ENCODE data around the gene ATXN1. TPM values are rescaled to one million over a fixed set of nuclear protein-coding genes. Genes with fewer than 3 reads are reported as not detected.
"Not testable (repeated sequence)": the region's sequence is repeated elsewhere in the genome, so short reads cannot be mapped to it uniquely, and the experiment has no call there.

The ATXN1 gene
- polyA plus RNA-seq, 1 donor = 14.7 TPM

DNA sequence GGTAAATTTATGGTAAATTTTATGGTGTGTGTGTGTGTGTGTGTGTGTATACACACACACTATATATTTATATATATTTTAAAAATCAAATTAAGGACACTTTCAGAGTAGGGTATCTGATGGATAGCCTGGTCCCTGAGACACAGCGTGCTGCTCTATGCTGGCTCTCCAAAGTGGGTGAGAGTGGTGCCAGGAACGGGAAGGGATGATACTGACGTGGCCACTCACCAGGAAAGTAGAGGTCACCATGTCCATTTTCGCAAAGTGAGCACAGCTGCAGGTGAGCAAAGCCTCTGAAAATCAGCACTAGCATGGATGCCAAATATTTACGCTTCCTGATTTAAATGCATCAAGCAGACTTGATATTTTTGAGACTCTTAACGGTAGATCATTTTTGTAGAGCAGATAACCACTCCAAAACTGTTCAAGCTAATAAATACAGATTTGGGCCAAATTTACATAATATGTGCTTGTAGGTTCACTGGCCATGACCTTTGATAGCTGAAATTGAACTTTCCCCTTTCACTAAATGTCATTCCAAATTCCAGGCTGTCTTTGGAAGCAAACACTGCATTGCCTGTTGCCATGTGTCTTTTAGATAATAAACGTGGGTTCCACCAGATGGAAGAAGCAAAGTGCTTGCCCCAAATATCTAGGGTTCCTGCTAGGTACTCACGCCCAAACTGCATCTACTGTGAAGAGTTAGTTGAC, 116.6 kb downstream of the ATXN1 start:
- no peak for DNase-seq (ENCODE audit: low read depth)

- DNase-seq (ENCODE audit: low read depth) = no peak
Observed at GRCh38 chr6:16639684-16640480, 121.4 kb downstream of the ATXN1 start.

DNA sequence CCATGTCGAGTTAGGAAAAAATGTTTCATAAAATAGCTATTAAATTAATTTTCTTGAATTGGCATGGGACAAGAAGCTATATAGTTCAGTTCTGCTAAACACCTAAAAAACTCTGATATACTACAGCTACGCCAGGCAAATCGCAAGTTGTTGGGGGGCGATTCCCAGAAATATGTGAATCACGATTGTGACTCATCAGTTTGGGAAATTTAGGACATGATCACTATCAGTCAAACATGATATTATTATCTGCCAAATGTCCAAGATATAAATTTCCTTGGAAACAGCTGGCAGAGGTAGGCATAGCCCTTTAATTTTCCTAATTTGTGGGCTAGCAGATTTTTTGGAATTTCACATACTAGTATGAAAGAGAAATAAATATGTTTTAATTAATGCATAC, 123.6 kb downstream of the ATXN1 start:
- DNase-seq (ENCODE audit: low read depth) = no peak

- DNase-seq (ENCODE audit: low read depth) = no peak
Observed at GRCh38 chr6:16635810-16636602, 125.3 kb downstream of the ATXN1 start.

GRCh38 chr6:16635291-16635809, 125.9 kb downstream of the ATXN1 start:
- no peak for DNase-seq (ENCODE audit: low read depth)

- no peak for DNase-seq (ENCODE audit: low read depth)
Observed at GRCh38 chr6:16634855-16635254, 126.4 kb downstream of the ATXN1 start.

DNA sequence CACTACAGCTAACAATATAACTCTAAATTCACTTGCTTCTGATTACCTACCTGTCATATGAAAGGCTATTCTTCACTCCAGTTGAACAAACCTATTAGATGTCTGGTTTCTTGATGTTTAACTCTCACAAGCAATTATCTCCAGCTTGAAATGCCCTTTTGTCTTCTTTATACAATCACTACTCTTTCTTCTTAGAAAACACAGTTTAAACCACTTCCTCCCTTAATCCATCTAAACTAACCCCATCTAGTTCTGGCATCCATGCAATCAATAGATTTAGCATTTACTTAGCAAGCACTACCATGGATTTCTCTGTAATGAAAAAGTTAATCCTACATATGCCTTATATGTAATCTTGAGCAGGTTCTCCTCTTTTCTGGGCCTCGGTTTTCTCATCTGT, 127.3 kb downstream of the ATXN1 start:
- no peak for DNase-seq (ENCODE audit: low read depth)

- no peak for DNase-seq (ENCODE audit: low read depth)
Observed at GRCh38 chr6:16633465-16633864, 127.8 kb downstream of the ATXN1 start.

DNA sequence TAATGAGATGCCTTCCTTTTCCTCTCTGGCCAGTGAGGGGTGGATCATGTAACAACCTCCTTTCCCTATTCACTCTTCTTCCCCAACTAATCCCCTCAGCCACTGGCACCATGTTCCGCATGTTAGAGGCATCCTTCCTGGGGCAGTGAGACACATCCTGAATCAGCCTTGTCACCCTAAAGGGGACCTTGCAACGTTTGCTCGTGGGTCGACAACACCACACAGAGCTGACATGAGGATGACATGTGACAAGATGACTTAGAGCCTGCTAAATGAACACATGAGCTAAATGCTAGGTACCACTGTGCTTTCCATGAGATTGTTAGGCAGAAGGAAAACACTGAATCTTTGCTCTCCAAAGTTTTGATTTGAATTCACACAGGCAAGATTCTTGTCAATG, 129.2 kb downstream of the ATXN1 start:
- DNase-seq (ENCODE audit: low read depth) = no peak

DNA sequence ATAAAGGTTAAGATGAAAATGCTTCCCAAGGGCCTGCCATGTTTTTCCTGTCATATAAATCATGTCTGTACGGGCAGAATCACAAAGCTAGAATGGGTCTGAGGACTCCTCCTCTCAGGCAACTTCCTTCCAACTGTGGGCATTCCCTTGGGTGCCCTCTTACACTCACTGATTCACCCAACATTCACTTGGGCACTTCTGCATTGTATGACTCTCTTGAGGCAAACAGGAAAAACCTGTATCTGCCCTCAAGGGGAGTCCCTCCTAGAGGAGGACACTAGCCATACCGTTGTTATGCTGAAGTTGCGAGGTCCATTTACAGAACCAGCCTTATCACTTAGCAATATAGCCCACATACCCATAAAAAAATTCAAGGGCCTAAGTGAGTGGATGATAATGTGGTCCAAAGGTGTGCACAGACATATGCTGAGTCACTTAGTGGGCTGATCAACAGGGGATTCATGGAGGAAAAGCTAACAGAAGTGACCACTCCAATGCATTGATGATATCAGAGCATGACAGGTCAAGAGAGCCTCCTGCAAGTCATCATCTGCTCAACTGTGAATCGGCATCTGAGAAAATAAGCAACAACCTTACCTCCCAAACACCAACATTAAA, 131.1 kb downstream of the ATXN1 start:
- no peak for DNase-seq (ENCODE audit: low read depth)

DNA sequence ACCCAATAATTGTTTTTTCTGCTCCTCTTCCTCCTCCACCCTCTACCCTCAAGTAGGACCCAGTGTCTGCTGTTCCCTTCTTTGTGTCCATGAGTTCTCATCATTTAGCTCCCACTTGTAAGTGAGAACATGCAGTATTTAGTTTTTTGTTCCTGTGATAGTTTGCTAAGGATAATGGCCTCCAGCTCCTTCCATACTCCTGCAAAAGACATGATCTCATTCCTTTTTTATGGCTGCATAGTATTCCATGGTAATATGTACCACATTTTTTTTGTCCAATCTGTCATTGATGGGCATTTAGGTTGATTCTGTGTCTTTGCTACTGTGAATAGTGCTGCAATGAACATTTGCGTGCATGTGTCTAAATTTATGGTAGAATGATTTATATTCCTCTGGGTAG, 132.7 kb downstream of the ATXN1 start:
- DNase-seq (ENCODE audit: low read depth) = not testable (repeated sequence)

DNA sequence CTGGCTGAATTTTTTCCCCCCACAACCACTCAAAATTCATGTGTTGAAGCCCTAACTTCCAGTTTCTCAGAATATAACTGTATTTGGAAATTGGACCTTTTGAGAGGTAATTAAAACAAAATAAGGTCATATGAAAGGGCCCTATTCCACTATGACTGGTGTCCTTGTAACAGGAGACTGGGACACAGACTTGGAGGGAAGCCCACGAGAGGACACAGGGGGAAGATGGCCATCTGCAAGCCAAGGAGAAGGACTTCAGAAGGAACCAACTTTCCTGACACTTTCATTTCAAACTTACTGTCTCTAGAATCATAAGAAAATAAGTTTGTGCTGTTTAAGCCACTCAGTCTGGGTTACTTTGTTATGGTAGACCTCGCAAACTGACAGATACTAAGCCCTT, 134.6 kb downstream of the ATXN1 start:
- DNase-seq (ENCODE audit: low read depth) = no peak

- no peak for DNase-seq (ENCODE audit: low read depth)
Observed at GRCh38 chr6:16625291-16626265, 135.7 kb downstream of the ATXN1 start.

DNA sequence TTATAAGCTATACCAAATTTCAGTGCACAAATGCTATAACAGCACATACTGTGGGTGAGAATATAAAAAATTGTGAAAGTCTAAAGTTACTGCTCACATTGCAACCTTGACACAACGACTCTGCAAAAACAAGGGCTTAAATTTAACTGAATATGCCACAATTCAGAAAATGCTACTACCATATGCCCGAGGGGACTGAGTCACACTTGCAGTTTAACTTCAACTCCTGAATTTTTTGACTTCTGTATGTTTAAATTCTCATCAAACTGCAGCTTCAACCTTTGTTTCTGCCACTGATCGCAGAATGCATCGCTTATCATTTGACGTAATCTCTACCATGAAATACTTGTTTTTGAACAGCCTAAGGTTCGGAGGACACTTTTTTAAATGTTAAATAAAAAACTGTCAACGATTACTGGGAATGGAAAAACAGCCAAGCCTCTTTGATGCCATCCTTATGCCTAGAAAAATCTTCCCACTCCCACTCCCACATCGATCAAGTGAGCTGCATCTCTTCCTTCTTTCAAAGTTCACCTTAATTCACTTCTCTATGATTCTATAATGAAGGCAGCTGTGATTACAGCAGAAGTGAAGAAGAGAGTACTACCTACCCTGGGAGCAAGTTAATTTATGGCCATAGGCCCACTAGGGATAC, 136.5 kb downstream of the ATXN1 start:
- no peak for DNase-seq (ENCODE audit: low read depth)

- DNase-seq (ENCODE audit: low read depth) = no peak
Observed at GRCh38 chr6:16623731-16624130, 137.5 kb downstream of the ATXN1 start.

GRCh38 chr6:16623029-16623653, 138.1 kb downstream of the ATXN1 start:
- no peak for DNase-seq (ENCODE audit: low read depth)

- DNase-seq (ENCODE audit: low read depth) = no peak
Observed at GRCh38 chr6:16622193-16622592, 139.1 kb downstream of the ATXN1 start.

DNA sequence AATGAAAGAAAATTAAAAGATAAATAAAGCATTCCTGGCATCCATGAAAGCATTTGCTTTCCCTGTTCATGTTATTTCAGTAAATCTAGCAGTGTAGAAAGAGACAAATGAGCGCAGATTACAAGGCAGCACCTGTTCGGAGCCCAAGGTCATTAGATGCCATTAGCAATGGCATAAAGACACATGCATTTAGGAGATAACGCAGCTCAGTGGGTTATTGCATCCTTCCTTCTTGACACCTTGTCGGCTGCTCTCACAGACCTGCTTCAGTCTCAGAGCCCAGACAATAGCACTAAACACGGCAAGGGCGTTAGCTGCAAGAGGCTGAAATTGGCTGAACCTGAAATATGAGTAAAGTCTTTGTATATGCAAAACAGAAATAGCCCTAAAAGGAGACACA, 140.3 kb downstream of the ATXN1 start:
- DNase-seq (ENCODE audit: low read depth) = no peak

GRCh38 chr6:16619777-16620176, 141.5 kb downstream of the ATXN1 start:
- no peak for DNase-seq (ENCODE audit: low read depth)

DNA sequence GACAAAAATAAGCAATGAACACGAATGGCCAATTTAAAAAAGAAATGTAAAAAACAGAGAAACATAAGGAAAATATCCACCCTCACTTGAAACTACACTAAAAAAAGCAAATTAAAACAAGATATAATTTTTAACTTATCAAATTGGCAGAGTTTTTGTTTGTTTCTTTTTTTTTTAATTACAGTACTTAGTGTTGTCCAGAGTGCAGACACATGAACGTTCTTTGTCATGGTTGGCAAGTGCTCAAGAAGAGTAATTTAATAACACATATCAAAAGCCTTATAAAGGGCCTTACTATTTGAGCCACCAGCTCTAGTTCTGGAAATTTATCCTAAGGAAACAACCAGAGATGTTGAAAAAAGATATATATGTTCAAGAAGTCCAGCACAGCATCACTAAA, 142.3 kb downstream of the ATXN1 start:
- DNase-seq (ENCODE audit: low read depth) = no peak
